Loucy (cell line): Measurements from ENCODE around the gene CEP128.
A peak's percentile ranks its signal among the peaks of the same experiment; 100 is the strongest.

Experiments used
- H2AFZ ChIP-seq: fragments of 200-600 bp; sonication (generic); 2 replicates; pipeline ENCODE4 v1.6.0; 2016; ENCODE audit warnings: antibody characterized with exemption, mild to moderate bottlenecking, low read length, moderate library complexity
- H3F3A ChIP-seq: fragments of 200-600 bp; 2 replicates; pipeline ENCODE4 v1.6.0; 2016; ENCODE audit warnings: antibody characterized with exemption, low read depth, mild to moderate bottlenecking
- H3K27me3 ChIP-seq: fragments of 200-600 bp; sonication (generic); 2 replicates; pipeline ENCODE4 v1.6.1; 2014; ENCODE audit warnings: low read length, mild to moderate bottlenecking; ENCODE audit not compliant: insufficient read depth, poor library complexity, severe bottlenecking
- H3K36me3 ChIP-seq: fragments of 200-600 bp; sonication (generic); 2 replicates; pipeline ENCODE4 v1.6.1; 2016; ENCODE audit warnings: low read length; ENCODE audit not compliant: insufficient read depth
- H3K4me1 ChIP-seq: fragments of 200-600 bp; sonication (generic); 2 replicates; pipeline ENCODE4 v1.5.1; 2014; ENCODE audit warnings: low read length, mild to moderate bottlenecking; ENCODE audit not compliant: insufficient read depth, poor library complexity, severe bottlenecking
- H3K4me2 ChIP-seq: fragments of 200-600 bp; sonication (generic); 2 replicates; pipeline ENCODE4 v1.6.0; 2014; ENCODE audit warnings: antibody characterized with exemption, low read length, low read depth, mild to moderate bottlenecking; ENCODE audit not compliant: poor library complexity, severe bottlenecking
- H3K4me3 ChIP-seq: fragments of 200-600 bp; sonication (generic); 2 replicates; pipeline ENCODE4 v1.5.1; 2014; ENCODE audit warnings: low read length, mild to moderate bottlenecking, mixed read lengths; ENCODE audit not compliant: poor library complexity, severe bottlenecking
- H3K79me2 ChIP-seq: fragments of 200-600 bp; sonication (generic); 2 replicates; pipeline ENCODE4 v1.6.1; 2014; ENCODE audit warnings: low read length; ENCODE audit not compliant: insufficient read depth
- H3K9ac ChIP-seq: fragments of 200-600 bp; sonication (generic); 2 replicates; pipeline ENCODE4 v1.6.0; 2014; ENCODE audit warnings: mild to moderate bottlenecking, low read depth, low read length, moderate library complexity; ENCODE audit not compliant: poor library complexity, severe bottlenecking
- H3K9me2 ChIP-seq: fragments of 200-600 bp; sonication (generic); replicated peaks from 2 replicates; pipeline ENCODE4 v1.6.1; 2016; ENCODE audit warnings: low read depth, low read length, mixed read lengths
- H3K9me3 ChIP-seq: fragments of 200-600 bp; sonication (generic); 2 replicates; pipeline ENCODE4 v1.6.1; 2014; ENCODE audit warnings: mild to moderate bottlenecking, antibody characterized with exemption, low read length, low read depth; ENCODE audit not compliant: insufficient read depth
- H4K20me1 ChIP-seq: fragments of 200-600 bp; sonication (generic); 2 replicates; pipeline ENCODE4 v1.6.0; 2014; ENCODE audit warnings: antibody characterized with exemption, low read length, mild to moderate bottlenecking; ENCODE audit not compliant: insufficient read depth, poor library complexity, severe bottlenecking
- CTCF ChIP-seq: fragments of 200-600 bp; sonication (generic); conservative IDR thresholded peaks from 2 replicates; pipeline ENCODE4 v1.5.1; 2014; ENCODE audit warnings: mild to moderate bottlenecking, antibody characterized with exemption, low read length
- EZH2phosphoT487 ChIP-seq: fragments of 200-600 bp; IDR thresholded peaks from 2 replicates; pipeline ENCODE4 v1.6.1; 2018; ENCODE audit warnings: antibody characterized with exemption, mild to moderate bottlenecking, moderate library complexity, borderline replicate concordance

CEP128 gene

GRCh38 chr14:80634106-80634758 lies 307.3 kb downstream of the CEP128 start:
- TF ChIP-seq EZH2phosphoT487: no peak
- TF ChIP-seq CTCF: no peak
- peaks cover 9% of the 10 kb centered on the region for H3K4me1 ChIP-seq
- H3K27me3 ChIP-seq: no peaks in the 10 kb centered on the region
- no peaks in the 10 kb centered on the region for H3K9me2 ChIP-seq
- H3K36me3 ChIP-seq: no peaks in the 10 kb centered on the region
- no peak overlapping the region for H3K4me3 ChIP-seq
- no peak overlapping the region for H2AFZ ChIP-seq
- no peaks in the 10 kb centered on the region for H3F3A ChIP-seq
- H3K9me3 ChIP-seq: no peaks in the 10 kb centered on the region
- no peak overlapping the region for H3K9ac ChIP-seq
- H3K4me2 ChIP-seq: no peak overlapping the region
- H3K79me2 ChIP-seq: no peaks in the 10 kb centered on the region
- H4K20me1 ChIP-seq: no peaks in the 10 kb centered on the region

DNA sequence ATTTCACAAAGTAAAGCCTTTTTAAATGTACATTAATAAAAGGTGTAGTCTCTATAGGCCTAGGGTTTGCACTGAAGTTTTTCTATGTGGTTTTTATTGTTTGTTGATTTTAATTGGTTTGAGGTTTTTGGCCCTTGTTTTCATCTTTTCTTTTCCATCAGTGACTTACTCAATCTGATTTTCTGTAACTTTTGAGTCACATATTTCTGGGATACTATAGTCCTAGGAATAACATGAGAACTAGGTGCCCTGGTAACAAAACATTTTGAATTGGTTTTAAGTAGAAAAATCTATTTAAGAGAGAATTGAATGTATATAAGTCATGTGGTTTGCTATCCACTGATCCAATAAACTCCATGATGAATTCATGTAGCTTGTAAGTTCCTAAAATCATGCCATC lies 311.9 kb downstream of the CEP128 start:
- H2AFZ ChIP-seq: no peak overlapping the region
- no peaks in the 10 kb centered on the region for H3K27me3 ChIP-seq
- no peaks in the 10 kb centered on the region for H3K79me2 ChIP-seq
- TF ChIP-seq EZH2phosphoT487: no peak
- TF ChIP-seq CTCF: no peak
- no peak overlapping the region for H3K4me3 ChIP-seq
- peaks cover 16% of the 10 kb centered on the region for H3K4me1 ChIP-seq
- no peak overlapping the region for H3K4me2 ChIP-seq
- H4K20me1 ChIP-seq: no peaks in the 10 kb centered on the region
- H3K36me3 ChIP-seq: no peaks in the 10 kb centered on the region
- H3K9me3 ChIP-seq: no peaks in the 10 kb centered on the region
- H3K9ac ChIP-seq: no peak overlapping the region
- H3K9me2 ChIP-seq: no peaks in the 10 kb centered on the region
- H3F3A ChIP-seq: no peaks in the 10 kb centered on the region

- Histone ChIP-seq H3K4me3 (no peak overlapping the region), H4K20me1 (no peaks in the 10 kb centered on the region), H3K4me1 (peaks cover 16% of the 10 kb centered on the region), H3K4me2 (peak overlapping the region; percentile 3), H3F3A (no peaks in the 10 kb centered on the region), H3K27me3 (no peaks in the 10 kb centered on the region), H3K9ac (no peak overlapping the region), H3K9me2 (no peaks in the 10 kb centered on the region), H3K36me3 (no peaks in the 10 kb centered on the region), H3K9me3 (0 out of 2 replicates have a peak, but pooled peaks cover 3% of the 10 kb centered on the region), H3K79me2 (no peaks in the 10 kb centered on the region), H2AFZ (no peak overlapping the region)
- TF ChIP-seq EZH2phosphoT487 (no peak), CTCF (no peak)
Measured at GRCh38 chr14:80628547-80628946, 313.0 kb downstream of the CEP128 start.
